HG02759 (cell line): ENCODE data around the gene CDHR3.

ENCODE experiments used
- ATAC-seq: cut with Tn5 transposase; IDR thresholded peaks from one replicate; pipeline ENCODE4 v1.9.1; 2021; ENCODE audit warnings: mild to moderate bottlenecking, moderate library complexity; ENCODE audit not compliant: unreplicated experiment

The CDHR3 gene

DNA sequence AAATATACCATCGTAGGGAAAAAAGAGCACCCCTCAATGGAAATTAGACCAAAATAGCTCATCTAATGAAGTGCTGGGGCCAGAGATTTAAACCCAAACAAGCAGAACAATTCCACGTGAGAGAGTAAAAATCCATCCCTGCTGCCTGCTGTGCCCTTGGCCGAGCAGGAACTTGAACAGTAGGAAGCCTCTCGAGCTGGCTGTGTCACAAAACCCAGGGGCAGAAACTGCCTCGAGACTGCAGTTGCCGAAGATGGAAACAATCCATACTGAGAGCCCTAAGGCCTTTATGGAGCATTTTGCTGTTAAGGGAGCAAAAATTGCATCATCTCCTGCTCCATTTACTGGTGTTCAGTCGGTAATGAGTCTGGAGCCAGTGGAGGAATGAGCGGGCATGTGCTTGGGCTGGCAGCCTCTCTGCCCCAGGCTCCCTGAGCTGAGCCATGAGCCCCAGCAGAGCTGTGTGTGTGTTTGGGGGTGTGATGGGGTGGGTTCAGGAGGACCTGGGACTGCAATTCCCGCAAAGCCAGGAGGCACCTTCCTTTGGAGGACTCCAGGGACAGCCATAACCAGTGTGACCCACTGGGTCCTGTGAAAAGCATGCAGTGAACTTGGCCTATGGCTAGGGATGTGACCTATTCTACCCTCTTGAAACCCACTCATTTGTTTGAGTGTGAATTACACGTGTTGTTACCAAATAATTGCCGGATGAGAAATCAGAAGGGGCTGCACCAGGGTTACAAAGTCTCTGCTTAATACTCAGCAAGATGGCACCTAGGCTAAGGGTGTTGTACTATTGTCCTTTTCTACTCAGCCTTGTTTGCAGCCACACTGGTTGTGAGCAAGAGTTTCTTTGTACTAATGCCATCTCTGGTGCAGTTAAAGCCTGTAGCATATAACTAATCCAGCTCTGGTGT lies 58.3 kb downstream of the CDHR3 start:
- ATAC-seq, result no peak

DNA sequence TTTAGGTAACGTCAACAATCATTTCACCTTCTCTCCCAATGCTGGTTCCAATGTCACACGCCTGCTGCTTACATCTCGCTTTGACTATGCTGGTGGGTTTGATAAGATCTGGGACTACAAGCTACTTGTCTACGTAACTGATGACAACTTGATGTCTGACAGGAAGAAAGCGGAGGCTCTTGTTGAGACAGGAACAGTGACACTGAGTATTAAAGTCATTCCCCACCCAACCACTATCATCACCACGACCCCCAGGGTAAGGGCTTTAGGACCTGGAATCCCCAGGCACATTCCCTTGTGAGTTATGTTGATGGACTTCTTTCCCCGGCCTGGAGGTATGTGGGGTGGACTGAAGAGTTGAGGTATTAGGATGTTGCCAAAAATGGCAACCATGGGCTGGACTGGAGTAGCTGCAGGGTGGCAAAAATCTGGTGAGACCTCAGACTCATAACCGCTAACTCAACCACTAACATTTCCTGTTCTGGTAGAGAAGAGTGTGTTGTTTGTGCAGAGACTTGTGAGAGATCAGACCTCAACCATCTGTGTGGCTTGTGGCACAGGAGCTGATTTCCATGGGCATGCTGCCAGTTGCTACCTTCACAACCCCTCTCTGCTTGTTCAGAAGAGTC lies 59.2 kb downstream of the CDHR3 start:
- ATAC-seq, result peak; percentile 78

DNA sequence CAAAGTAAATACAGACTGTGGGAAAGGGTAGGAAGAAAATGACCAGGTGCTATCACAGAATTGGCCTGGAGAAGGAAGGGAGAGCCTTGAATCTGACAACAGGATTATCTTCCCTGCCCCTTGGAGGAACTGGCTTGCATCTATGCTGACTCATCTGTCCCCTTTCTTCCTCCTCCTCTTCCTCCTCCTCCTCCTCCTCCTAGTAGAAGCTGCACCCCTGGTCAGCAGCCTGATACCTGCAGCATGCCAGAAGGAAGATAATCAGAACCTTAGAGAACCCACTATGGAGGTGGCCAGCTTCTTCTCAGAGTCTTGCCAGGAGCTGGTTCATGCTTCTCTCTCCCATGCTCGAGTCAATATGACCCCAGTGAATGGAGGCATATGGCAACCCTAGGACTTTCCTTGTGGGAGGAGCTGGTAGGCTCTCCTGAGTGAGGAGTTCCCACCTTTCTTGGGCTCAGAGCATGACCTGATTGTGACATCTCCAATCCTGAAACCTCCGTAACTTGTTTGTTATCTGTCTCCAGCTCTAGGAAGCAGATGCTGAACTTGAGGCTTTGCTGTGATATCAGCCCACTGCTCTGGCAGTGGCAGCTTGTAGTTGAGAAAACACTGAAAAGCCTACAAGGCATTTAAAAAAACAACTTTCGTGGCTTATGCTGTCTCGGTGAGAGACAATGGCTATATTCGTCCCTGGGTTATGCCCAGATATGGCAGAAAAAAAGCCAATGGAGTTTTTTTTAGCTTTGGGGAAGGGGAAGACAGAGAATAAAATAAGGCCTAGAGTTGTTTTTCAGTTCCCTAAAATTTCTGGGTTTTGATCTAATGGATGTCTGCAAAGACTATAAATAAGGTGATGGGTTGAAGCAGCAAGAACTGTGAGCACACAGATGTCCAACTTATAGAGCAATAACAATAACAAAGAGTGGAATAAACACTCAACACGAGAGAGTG lies 60.6 kb downstream of the CDHR3 start:
- no peak for ATAC-seq

DNA sequence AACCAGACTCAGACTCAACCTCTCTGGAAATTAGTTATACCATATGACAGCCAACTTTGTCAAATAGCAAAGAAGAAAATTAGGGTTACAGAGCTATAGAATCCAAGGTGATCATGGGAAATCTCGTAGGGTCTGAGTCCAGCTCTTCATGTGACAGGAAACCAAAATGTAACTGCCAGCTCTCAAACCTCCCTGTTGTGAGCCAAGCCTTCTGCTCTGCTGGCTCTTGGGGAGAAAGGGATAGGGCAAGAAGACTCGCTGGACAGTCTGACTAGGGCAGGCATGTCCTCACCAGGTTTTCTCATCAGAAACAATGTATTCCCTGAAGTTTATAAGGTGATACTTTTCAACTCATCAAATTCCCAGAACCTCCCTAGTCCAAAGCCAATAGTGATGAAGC lies 63.0 kb downstream of the CDHR3 start:
- no peak for ATAC-seq

DNA sequence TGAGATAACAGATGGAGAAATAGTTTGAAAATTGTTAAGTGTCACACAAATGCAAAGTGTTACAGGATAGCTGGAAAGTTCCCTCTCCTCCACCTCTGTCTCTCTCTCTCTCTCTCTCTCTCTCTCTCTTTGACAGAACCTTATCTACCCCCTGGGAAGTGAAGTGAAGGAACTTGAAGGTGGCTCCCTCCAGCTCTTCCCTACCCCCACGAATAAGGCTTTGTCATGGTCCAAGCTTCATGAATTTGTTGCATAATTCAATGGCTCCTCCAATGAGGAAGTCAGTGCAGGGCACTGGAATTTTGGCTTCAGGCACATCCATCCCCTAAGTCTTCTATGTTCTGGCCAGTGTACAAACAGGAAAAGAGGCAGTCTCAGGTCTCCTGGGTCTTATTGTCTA lies 66.4 kb downstream of the CDHR3 start:
- ATAC-seq, result no peak

DNA sequence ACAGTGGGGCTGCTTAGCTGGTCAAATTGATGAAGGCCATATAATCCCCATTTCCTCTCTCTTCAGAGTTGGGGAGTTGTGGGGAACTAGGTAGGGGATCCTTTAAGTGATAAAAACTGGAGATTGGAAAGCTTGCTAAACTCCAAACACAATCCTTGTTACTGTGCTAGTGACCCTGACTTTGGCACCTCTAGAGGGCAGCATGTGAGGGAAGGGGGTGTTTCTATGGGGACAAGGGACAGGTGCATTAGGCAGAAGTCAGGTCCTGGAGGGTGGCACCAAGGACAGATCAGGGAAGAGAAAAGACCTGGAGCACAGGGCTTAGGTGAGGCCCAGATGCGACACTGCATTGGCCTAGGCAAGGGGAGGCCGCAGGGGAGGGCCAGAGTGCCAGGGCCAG lies 66.9 kb downstream of the CDHR3 start:
- ATAC-seq, result no peak

DNA sequence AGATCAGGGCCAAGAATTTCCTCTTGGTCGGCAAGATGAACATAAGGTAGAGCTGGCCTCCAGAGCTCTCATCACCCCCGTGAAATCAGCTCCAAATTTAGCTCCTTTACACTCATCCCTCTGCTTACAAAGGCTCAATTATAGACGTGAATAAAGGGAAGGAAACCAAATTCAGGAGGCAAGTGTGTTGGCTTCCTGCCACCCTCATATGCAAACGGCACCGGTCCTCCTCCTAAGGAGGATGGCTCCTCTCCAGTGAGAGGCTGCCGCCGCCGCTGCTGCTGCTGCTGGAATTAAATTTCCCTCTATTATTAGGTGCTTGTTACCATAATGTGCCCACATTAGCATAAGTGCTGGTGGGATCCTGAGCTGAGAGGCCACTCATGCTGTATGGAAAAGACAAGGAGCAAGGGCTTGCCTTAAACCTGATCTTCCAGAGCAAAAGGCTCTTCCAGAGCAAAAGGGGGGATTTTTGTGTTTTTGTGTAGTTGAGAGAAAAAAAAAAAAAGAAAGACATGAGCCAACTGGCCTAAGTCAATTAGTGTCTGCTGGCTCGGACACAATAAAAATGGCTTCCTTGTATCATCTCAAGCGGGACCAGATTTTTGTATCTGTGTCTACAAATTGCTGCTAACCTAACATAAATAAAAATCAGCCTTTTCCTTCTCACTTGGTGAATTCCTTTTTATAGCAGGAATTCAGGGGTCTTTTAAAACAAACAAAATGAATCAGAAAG lies 68.4 kb downstream of the CDHR3 start:
- ATAC-seq, result no peak

DNA sequence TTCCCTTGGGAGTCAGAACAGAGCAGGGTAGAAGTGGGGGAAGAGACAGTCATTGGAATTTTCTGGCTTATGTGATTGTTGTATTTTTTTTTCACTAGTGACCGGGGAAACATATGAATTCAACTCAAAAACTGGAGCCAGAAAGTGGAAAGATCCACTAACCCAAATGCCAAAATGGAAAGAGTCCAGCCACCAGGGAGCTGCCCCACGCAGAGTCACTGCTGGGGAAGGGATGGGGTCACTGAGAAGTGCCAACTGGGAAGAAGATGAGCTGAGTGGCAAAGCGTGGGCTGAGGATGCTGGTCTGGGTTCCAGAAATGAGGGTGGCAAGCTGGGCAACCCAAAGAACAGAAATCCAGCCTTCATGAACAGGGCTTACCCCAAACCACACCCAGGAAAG lies 69.2 kb downstream of the CDHR3 start:
- no peak for ATAC-seq

DNA sequence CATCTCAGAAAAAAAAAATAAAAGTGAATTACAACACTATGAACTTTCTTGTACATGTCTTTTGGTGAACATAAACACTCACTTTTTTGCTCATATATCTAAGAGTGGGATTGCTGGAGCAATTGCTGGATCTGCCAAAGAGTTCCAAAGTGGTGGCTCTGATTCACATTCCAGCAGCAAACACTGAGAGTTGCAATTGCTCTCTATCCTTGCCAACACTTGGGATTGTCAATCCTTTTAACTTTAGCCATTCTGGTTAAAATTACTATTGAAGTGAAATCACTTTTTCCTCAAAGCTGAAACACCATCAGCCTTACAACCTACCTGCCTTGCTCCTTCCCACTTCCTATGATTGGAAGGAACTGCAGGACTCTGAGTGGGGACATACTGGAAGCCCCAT lies 70.7 kb downstream of the CDHR3 start:
- no peak for ATAC-seq

DNA sequence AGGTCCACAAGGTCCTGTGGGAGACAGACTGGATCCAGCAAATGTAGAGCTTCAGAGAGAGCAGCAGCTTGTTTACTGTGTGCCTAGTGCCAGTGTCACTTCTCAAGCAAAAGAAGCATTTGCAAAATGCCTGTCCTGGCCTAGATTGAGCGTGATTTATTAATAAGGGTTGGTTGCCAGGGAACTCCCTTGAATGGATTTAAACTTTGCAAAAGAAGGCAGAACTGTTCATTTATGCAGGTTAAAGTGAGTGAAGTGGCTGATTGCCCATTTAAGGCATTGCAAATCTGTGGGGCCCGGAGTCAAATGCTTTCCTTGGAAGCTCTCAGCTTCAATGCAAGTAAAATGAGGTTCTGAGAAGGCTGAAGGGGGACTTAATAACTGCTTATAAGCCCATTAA lies 71.3 kb downstream of the CDHR3 start:
- no peak for ATAC-seq

DNA sequence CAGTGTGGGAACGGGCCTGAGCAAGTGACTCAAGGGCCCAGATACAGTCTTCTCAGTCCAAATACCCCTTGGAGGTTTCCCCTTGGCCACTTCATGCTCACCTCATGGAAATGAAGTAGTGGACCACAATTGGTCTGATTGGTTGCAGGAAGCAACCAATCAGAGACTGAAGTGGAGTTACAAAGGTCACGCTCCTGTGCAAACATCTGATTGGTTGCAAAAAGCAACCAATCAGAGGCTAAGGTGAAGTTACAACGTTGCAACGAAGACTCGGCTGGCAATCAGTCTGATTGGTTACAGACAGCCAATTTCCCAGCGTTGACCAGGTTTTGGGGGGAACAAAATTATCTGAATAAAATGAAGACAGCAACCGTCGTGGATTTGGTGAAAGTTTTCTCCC lies 72.5 kb downstream of the CDHR3 start:
- ATAC-seq, result no peak

DNA sequence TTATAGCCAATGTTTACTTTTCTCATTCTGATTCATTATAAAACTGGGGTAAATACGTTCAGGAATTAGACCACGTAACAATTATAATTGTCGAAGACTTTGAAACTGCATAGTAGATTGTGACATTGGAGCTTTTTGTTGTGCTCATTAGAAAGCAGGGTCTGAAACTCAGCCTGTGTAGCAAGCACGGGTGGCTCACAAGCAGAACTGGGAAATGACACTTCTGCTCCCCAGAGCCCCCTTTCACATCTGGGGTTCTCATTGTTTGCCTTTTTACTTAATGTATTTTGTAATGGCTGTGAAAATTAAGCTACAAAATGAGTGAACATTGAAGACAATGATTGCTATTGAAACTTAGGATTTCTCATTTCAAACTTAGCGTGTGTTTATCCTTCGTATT lies 72.9 kb downstream of the CDHR3 start:
- no peak for ATAC-seq

DNA sequence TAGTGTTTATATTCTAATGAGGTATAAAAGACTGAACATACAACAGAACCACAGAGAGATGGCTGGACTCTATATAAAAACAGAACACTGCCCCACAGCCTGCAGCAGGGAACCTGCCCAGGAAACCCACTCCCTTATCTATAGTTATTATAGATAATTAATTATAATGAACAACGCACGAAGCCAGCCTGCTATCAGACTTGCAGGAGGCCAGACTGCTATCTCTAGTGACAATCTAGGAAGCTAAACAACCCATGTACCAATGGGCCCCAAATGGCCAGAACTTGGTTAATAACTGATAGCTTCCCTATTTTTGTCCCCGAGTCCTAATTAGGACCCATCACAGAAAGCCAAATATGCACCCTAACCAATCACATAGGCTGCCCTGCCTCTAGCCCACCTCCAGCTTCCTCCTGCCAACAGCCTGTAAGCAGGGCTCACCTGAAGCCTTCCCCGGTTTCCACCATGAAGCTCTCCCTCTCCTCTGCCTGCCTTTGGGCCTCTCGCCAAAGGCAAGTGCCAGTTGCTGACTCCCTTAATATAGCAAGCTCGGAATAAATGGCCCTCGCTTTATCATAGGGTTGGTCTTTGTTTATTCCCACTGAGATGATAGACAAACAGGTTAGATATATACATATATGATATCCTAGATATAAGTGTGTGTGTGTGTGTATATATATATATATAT lies 74.6 kb downstream of the CDHR3 start:
- ATAC-seq, result no peak

DNA sequence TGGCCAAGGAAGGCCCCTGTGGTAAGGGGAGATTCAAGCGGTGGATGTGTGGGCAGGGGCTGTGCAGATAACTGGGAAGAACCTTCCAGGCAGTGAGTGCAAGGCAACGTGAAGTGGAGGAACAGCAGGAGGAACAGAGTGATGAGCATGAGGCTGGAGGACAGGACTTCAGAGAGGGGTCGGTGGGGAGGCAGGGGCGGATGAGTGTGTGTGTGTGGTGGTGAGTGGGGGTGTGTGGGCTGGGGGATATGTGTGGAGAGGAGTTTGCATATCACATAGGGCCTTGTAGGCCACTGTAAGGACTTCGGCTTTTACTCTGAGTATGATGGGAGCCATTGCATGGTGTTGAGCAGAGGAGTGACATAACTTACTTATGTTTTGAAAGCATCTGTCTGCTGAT lies 75.2 kb downstream of the CDHR3 start:
- ATAC-seq, result no peak

DNA sequence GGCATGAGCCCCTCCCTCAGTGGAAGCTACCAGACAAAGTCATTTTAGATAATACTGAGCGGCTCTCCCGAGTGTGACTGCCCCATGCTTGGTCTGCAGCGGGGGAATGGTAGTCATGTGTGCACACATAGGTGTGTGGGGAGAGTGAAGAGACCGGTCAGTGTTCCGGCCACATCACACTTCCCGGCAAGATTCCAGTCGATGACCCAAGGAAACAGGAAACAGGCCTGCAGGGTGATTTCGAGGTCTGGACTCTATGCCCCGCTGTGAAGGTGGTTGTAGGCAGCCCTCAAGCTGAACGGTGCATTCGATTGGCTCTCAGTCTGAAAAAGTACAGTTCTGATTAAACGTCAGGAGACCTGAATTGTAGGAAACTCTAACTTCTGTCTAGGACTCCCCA lies 75.9 kb downstream of the CDHR3 start:
- ATAC-seq, result no peak

DNA sequence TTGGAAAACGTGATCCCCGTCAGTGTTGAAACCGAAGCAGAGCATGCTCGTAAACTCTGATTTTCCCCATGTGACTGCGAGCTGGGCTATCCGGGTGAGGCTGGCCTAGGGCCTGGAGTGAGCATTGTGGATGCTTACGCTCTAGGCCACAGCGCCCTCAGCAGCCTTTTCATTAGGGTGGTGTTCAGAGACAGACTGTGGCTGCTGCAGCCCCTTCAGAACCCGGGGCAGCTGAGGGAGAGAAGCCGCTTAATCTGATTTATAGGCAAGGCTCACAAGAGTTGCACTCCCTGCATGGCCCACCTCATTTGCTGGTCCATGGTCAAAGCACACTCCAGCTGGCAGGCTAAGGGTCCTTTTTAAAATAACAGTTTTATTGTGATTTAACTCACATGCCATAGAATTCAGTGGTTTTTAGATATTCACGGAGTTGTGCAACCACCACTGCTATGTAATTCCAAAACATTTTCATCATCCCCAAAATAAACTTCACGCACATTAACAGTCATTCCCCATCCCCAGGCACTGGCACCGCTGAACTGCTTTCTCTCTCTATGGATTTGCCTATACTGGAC lies 76.5 kb downstream of the CDHR3 start:
- no peak for ATAC-seq

DNA sequence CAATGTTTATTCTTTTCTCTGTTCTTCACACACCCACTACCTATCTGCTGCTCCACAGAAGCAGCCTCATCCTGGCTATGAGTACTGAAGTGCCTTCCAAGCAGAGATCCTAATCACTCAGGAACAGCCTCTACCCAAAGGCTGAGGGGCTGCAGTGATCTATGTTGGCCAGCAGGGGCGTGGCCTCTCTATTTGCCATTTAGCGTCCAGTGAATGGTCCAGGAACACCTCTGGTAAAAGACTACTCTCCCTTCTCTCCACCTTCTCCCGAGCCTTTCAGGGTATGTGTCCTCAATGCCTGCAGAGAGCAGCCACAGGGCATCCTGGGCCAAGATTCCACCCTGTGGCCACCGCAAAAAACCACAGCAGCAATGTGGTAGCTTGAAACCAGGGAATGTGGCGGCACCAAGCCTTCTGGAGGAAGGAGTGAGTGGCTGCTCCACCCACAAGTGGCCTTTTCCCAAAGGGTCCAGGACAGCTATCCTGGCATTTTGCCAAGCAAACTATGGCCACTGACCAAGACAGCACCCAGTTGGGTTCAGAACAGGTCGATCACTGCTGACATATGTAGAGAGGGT lies 78.2 kb downstream of the CDHR3 start:
- ATAC-seq, result no peak

DNA sequence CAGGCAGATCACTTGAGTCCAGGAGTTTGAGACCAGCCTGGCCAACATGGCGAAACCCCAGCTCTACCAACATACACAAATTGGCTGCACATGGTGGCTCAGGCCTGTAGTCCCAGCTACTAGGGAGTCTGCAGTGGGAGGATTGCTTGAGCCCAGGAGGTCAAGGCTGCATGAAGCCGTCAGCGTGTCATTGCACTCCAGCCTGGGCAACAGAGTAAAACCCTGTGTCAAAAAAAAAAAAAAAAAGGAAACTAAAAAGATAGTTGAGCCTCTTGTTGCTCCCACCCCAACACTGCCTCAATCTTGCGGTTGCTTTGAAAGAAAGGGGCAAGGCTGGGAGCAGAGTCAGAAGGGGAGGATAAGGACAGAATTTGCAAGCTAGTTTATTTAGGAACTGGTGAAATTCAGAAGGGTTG lies 79.1 kb downstream of the CDHR3 start:
- no peak for ATAC-seq

DNA sequence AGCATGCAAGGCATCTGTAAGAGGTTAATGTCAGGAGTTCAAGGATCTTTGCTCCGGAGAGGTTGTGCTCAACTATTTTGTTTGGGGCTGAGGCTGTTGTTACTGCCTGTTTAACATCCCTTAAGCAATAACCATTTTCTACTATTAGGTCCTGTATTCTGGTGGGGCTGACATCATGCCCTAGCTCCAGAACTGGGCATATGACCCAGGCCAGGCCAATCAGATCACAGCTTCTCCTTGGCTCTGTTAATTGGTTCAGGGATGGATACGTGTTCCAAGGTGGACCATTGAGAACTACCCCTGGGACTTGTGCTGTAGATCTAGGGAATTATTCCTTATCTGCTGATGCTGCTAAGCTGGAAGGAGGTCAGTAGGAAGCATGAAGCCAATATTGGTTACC lies 82.1 kb downstream of the CDHR3 start:
- no peak for ATAC-seq
